GM12872 (cell line): ENCODE results near the gene MTHFD1L.

Source experiments
- TF ChIP-seq, protein P1 (sequence below): IDR thresholded peaks from 3 replicates; pipeline ENCODE4 v1.5.1; 2011; ENCODE audit warnings: low read depth, mild to moderate bottlenecking, low read length, moderate library complexity; ENCODE audit not compliant: insufficient read depth

The MTHFD1L gene

DNA sequence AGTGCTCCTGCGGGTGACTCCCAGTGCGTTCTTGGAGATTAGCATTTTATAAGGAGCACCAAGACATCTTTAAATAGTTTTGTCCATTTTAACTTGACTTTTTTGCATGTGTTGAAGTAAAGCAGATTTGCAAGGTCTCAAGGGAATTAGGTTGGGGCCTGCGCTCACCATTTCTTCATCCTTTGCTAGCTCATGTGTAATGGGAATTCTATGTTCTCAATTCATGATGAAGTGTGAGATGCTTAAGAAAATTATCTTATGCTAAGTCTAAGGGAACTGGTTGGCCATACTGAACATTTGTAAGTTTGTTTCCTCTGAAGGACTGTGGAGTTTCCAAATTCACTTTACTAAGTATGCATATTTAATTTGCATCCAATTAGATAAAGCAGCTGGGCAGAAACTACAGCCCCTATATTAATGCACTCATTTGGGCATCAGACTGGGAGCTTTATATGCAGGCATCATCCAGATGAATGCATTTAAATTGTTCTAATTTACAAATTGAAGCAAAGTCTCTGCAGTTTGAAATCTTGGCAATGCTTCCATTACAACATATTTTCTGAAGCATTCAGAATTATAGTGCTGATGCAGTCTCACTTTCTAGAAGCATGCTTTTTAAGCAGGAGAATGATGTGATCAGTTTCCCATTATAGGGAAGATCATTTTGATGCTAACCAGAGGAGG, 266.0 kb downstream of the MTHFD1L start:
- TF ChIP-seq, protein P1, sequence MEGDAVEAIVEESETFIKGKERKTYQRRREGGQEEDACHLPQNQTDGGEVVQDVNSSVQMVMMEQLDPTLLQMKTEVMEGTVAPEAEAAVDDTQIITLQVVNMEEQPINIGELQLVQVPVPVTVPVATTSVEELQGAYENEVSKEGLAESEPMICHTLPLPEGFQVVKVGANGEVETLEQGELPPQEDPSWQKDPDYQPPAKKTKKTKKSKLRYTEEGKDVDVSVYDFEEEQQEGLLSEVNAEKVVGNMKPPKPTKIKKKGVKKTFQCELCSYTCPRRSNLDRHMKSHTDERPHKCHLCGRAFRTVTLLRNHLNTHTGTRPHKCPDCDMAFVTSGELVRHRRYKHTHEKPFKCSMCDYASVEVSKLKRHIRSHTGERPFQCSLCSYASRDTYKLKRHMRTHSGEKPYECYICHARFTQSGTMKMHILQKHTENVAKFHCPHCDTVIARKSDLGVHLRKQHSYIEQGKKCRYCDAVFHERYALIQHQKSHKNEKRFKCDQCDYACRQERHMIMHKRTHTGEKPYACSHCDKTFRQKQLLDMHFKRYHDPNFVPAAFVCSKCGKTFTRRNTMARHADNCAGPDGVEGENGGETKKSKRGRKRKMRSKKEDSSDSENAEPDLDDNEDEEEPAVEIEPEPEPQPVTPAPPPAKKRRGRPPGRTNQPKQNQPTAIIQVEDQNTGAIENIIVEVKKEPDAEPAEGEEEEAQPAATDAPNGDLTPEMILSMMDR, result no peak

DNA sequence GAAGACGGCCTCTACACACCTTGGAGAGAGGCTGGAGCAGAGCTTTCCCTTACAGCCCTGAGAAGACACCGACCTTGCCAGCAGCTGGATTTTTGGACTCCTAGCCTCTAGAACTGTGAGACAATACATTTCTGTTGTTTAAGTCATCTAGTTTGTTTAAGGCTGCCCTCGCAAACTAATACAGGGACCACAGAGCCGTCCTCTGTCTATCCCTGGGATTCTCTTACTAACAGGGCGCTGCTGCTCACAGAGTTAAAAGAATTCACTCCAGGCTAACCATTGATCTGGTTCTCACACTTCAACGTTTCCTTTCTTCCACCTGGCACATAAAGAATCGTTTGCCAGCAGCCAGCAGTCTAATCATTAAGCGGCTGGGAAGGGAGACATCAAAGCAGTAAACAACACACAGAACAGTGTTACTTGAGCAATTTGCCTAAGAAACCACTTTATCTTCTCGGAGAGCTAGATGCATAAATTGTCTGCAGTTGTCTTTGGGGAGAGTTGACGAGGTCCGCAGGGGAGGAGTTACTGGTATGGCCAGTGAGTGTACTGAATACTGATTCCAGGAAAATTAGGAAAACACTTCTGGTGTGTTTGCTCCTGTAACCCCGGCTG, 270.7 kb downstream of the MTHFD1L start:
- TF ChIP-seq, protein P1, result no peak

DNA sequence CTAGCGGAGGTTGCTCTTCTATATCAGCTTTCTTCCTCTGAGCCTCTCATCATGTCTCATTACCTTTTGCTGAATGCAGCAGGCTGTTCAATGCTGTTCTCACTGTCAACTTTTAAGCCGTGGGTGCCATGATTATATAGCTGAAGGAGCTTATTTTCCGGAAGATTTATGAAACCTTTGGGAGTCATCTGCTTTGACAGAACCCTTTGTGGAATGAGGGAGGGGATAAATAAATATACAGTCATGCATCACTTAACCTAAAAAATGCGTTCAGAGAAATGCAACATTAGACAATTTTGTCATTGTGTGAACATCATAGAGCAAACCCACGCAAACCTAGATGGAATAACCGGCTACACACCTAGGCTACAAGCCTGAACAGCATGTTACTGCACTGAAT, 272.0 kb downstream of the MTHFD1L start:
- TF ChIP-seq, protein P1, result no peak

DNA sequence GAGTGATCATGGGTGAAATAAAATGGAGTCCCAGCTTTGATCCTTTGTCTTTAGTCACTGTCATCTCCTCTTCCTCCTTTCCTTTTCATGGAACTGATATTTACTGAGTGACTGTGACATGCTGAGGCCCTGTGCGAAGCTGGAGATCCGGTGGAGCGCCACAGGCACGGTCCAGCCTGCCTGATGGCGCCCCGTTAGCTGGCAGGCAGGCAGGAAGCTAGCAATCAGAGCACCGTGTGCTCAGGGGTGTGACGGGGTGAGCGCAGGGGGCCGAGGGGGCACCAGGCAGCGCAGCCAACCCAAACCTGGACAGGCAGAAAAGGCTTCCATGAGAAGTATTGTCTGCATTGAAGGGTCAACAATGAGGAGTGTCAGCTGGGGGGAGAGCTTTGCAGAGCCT, 274.0 kb downstream of the MTHFD1L start:
- TF ChIP-seq, protein P1, result no peak

- TF ChIP-seq, protein P1, result no peak
Measured at GRCh38 chr6:151140767-151141166, 275.3 kb downstream of the MTHFD1L start.

DNA sequence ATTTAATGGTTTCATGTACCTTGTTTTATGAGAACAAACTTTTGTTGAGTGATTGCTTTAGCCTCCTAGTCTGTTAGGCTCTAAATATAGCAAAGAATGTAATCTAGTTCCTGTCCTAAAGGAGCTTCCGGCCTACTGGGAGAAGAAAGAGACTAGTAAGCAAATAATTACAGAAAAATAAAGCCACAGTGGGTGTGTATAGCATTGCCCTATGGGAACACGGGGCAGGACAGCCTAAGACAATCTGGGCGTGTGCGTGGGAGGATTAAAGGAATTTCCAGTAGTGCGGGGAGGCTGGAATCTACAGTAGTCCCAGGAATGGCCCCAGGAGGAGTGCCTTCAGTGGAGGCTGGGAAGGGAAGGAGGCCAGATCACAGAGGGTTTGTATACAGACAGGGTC, 276.2 kb downstream of the MTHFD1L start:
- TF ChIP-seq, protein P1, result no peak

DNA sequence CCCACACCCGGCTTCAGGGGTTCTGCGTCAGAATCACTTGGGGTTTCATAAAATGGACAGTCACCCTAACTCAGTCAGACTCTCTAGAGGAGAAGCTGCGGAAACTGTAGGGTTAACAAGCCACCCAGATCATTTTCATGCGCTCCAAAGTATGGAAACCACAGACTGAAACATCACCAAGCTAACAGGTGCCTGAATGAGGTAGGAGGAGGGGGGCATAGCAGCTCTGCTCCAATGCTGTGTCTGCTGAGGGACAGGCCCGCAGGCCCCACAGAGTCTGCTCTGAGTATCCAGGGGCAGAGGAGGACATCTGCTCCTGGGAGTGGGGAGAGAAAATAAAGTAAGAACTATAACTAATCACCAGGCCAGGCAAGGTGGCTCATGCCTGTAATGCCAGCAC, 277.2 kb downstream of the MTHFD1L start:
- TF ChIP-seq, protein P1, result no peak
